SK-N-MC (cell line): ENCODE measurements around the gene PEDS1.

ENCODE experiments used
- EZH2 ChIP-seq: fragments of 200-600 bp; sonication (generic); IDR thresholded peaks from one replicate; pipeline ENCODE4 v1.6.1; 2017; ENCODE audit warnings: antibody characterized with exemption
- FOXP2 ChIP-seq: optimal IDR thresholded peaks from 2 replicates; pipeline ENCODE3; 2011; ENCODE audit warnings: mild to moderate bottlenecking, moderate library complexity; ENCODE audit not compliant: insufficient read depth; ENCODE audit errors: extremely low read length, control extremely low read depth
- POLR2AphosphoS5 ChIP-seq: IDR thresholded peaks from 2 replicates; pipeline ENCODE4 v1.6.1; 2012; ENCODE audit warnings: mild to moderate bottlenecking, low read depth, low read length, borderline replicate concordance

DNA sequence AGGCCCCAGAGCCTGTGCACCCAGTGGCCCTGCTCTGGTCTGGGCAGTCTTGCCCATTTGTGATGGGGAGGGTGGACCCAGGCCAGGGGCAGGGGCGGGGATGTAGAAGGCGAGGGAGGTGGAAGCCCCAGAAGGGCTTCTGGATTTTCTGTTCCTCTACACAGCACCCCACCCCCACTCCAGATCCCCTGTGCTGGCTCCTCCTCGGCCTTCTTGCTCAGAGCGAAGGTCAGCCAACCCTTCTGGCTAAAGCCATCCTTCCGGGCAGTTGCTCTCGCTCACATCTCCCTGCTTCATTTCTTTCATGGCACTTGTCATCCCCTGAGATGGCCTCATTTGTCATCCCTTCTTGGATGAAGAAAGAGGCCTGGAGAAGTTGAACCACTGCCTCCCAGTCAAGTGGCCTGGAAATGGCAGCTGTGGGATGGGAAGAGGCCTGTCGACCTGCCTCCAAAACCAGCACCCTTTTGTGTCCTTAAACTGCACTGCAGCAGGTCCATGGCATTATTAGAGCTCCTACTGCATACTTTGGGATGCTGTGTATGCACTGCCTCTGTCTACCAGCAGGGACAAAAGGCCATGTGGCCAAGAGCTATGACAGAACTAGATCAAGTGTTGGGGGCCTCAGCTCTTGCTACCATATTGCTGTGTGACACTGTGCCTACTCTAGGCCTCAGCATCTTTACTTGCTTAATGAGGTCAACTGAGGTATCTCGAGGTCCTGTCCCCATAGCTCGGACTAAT lies 19.9 kb downstream of the PEDS1 start:
- no peak for TF ChIP-seq EZH2
- no peak for TF ChIP-seq POLR2AphosphoS5
- no peak for TF ChIP-seq FOXP2
